ENCODE measurements around the gene ADAMTS15.

Gene ADAMTS15

DNA sequence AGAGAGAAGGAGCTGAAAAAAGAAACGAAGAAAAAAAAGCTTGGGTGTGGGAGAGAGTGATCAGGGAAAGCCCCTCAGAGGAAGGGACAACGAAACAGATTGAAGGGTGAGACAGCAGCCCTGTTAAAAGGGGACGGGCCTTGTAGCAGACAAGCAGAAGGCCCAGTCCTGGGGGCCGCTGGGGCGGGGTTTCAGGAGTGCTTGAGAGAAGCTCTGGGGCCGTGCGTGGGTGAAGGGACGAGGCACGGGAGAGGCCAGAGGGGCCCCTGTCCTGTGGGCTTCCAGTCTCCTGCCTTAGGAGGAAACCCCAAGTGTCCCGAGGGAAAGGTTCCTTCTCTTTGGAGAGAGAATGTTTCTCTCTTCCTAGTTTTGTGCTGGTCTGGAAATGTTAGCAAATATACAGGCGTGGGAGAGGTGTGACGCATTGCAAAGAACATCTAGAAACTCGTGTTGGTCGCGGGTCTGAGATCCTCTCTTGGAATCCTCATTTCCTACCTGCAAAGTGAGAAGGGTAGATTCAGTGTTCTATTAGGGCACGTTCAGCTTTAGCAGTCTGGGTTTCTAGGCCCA, 28.6 kb downstream of the ADAMTS15 start:
- DNase-seq (ENCODE audit: low read depth, low spot score), result no peak

DNA sequence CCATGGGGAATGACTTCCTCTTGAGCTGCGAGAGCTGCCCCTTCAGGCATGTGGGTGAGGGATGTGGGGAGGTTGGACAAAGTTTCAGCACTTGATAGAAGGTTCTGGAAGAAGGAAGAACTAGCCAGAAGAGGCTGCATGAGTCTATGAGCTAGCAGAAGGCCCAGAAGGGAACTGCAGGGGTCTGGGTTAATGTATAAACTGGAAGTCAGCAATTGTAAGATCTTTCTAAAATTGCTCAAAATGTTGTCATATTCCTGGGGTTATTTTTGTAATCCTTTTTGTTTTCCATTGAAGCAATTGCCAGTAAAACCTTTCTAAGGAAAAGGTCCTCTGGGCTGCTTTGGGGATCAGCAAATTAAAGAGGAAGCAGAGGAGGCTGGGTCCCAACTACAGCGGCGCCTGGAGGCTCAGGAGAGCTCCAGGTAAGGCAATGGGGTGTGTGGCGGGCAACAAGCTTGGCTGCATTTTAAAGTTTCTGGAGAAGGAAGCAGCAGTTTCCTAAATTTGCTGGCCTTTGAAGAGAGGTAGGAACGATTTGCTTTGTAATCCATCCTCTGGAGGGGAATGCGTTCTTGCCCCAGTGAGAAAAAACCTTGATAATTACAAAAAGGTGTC, 29.2 kb downstream of the ADAMTS15 start:
- no peak for DNase-seq (ENCODE audit: low read depth, low spot score)

DNA sequence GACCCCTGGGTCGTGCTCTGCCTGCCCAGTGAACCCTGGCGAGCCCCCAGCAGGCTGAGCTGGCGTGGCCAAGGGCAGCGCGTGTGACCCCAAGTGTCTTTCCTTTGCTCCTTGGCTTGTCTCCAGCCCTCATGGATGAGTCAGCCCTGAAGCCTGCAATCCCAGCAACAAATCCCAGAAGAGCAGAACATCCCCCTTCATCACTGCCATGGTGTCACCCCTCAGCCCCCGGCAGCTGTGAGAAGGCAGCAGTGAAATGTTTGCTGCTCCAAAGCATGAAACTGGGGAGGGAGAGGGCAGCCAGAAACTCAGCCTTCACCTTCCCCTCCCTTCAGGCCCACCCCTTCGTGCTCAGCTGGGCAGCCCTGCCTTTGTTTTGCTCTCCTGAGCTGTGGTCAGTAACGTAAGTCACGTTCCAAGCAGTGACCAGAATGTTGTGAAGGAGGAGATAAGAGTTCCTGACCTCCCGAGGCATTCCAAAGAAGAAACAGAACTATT, 29.8 kb downstream of the ADAMTS15 start:
- no peak for DNase-seq (ENCODE audit: low read depth, low spot score)

DNA sequence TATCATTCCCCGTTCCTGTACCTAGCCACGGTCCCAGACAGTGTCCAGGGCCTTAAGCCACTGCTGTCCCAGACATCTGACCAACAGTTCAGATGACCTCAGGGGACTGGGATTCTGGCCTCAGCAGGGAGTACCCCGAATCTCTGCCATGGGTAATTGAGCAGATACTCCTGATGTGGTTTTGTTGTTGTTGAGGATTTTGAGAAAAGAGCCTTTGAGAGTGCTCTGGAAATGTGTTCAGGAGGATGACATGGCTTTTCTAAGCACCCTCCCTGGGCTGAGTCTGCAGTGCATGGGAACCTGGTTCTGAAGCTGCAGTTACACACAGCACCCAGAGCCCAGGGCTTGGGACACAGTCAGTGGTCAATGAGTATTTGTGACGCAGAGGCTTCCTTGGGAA, 30.4 kb downstream of the ADAMTS15 start:
- DNase-seq (ENCODE audit: low read depth, low spot score), result no peak

DNA sequence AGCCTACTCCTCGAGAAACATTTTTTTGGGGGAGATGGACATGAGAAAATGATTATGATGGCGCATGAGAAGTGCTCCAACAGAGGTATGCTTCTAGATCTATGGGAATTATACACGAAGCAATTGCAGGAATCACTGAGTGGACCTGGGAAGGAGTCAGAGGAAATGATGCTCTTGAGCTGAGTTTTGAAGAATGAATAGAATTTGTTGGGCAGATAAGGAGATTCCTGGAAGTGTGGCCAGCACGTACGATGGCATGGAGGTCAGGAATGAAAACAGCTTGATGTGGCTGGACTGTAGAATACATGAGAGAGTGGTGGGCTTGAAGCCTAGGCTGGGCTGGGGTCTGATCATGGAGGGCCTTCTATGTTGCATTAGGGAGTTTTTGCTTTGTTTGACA, 31.7 kb downstream of the ADAMTS15 start:
- DNase-seq (ENCODE audit: low read depth, low spot score), result no peak

DNA sequence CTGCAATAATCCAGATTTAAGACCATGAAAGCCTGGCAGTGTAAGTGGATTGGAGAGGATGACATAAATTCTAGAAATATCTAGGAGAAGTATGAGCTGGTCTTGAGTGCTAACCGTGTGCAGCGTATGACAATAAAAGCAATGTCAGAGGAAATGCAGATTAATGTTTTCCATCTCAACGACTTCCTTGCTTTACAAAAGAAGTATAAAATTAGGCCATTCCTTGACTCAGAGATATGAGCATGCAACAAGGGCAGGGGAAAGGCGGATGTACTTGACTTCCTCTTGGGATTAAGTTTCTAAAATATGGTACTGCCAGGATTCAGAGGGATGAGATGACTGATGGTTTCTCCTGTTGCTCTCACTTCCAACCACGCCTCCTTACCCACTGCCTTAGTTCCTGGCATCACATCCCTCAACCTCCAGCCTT, 32.3 kb downstream of the ADAMTS15 start:
- no peak for DNase-seq (ENCODE audit: low read depth, low spot score)

DNA sequence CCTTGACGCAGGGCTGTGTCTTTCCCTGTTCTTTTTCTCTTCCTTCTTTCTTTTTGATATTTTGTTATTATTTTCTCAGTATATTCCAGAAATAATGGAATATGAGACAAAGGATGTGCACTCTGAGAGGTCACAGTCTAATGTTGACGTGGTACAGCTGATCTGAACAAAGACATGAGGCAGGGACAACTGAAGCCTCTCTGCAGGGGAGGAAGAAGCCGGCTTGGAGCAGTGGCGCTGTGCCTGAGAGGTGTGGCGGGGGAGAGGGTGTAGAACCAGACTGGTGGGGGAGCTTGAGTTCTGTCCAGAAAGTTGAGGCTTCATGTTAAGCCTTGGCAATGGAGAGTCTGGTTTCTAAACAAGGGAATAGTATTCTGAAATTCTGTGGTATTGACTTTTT, 34.7 kb downstream of the ADAMTS15 start:
- no peak for DNase-seq (ENCODE audit: low read depth, low spot score)

DNA sequence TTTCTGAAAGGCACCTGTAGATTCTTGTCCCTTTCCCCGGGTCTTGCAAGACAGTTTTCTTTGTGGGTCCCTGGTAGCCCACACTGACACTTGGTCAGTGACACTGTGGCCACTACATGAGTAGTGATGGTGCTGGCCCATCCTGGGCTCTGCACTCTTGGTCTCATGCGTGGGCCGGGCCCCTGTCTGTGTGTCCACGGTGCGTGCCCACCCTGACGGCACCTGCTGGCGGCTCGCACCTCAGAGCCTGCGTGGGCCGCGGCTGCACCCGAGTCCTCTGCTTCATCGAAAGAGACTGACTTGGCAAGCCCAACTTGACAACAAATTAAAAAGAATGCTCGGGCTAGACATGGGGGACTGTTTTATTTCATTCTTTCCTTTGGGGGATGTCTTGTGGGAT, 37.5 kb downstream of the ADAMTS15 start:
- no peak for DNase-seq (ENCODE audit: low read depth, low spot score)

DNA sequence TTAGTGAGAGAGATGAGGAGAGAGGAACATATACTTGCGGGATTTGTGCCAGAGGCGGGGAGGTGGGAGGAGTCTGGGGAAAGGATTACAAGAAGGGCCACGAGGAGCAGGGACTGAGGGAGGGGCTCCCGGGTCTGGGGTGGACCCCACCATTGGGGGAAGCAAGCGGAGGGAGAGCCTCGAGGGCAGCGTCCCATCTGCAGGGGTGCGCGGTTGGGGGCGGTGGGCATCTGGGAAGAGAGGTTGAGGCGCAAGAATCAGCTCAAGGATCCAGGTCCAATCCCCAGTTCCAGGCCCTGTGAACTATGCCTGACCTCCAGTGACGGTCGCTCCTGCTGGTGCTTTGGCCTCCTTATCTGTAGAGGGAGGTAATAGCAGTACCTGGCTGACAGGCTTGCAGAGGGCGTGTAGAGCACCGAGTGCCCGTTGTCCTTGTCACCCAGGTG, 38.0 kb downstream of the ADAMTS15 start:
- no peak for DNase-seq (ENCODE audit: low read depth, low spot score)

DNA sequence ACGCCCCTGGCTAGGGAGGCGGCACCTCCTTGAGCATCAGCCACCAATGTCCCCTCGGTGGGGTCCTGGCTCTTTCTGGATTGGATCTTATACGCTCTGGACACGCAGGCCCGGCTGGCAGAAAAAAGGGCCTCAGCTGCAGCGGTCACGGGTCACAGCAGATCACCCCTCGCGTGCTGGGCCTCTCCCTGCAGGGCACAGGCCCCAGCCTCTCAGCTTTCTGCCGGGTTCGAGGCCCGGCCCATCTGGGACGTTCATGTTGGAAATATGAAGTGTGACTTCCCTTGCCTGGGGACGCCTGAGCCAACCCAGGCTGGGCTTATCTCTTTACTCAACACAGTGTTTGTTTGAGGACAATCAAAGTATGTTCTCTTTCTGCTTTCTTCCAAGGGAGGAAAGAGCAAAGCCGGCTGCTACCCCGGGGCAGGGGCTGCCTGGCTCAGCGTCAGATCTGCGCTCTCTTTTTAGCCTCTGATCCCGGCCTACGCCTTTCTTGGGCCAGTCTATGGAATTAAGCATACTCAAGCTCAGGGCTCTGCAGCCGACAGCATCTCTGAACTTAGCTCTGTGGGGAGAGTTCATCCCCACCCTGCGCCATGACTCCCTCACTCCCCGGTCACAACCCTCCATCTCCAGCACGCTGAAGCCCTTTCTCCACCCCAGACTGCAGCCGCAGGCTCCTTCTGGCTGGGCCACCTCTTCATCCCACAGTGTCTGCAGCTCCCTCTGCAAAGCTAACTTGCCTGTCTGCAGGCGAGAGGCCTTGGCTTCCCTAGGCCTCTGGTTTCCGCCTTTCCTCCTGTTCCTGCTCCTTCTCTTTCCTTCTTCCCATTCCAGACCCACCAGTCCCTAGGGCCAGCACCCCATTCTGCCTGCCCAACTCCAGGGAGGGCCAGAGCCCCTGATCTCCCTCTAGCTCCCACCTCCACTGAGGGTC, 38.8 kb downstream of the ADAMTS15 start:
- no peak for DNase-seq (ENCODE audit: low read depth, low spot score)

DNA sequence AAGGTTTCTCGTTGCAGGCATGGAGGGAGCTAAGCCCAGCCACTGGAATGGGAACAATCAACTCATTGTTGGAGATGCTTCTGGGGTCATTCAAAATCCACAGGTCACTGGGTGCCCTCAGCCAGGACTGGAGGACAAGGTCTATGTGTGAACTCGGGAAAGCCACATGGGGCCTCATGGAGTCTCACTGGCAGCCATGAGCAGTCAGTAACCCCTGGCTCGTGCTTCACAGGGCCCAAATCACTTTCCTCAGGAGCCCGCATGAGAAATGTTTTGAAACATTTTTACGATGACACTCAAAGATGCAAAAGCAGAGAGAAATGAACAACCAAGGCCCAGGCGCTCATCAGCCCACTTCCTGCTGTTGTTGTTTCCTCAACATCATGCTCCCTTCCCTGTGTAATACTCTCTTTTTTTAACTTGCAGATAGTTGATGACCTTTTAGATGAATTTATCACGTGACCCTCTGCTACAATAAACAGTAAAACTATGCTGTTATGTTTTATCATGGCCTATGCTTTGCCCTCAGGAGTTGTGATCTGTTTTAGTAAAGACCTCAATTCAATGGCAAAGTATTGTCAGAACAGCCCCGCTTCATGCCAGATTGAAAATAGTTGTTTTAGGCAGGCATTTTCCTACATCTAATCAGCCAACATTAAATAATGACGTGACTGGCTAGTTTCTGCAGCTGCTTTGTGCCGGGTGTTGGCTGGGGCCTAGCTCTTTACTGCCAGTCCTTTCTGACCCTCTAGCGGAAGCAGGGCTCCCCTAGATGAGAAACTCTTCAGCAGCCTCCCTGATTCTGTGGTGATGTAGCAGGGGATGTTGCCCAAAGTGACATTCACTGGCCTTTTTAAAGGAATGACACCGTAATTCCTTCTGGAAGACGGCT, 39.7 kb downstream of the ADAMTS15 start:
- no peak for DNase-seq (ENCODE audit: low read depth, low spot score)

DNA sequence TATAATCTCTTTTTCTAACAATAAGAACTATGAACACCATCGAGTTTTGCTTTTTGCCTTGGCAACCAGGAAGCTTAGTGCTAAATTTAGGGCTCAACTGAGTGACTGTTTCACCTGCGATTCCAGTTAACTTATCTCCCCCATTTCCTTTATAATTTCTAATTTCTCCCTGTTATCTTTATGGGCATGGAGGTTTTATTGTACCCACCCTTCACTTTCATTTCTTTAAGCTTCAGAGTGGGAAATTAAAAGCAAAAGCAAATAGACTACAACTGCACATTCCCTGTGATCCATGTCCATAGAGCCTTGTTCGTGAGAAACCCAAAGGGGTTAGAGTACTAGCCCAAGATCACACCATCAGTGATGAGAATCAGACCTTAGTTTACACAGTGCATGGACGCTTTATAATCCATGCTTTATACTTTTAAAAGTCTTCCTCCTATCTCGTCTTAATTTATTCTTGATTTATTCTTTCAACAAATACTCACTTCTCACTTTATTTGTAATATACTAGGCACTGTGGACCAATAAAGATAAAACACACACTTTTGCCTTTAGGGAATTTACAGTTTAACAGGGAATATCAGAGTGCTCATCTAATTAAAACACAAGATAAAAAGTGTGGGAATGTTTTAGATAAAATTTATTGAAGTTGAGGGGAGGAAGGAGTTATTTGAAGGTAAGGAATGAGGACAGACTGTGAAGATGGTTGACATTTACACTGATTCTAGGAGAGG, 40.6 kb downstream of the ADAMTS15 start:
- no peak for DNase-seq (ENCODE audit: low read depth, low spot score)

DNA sequence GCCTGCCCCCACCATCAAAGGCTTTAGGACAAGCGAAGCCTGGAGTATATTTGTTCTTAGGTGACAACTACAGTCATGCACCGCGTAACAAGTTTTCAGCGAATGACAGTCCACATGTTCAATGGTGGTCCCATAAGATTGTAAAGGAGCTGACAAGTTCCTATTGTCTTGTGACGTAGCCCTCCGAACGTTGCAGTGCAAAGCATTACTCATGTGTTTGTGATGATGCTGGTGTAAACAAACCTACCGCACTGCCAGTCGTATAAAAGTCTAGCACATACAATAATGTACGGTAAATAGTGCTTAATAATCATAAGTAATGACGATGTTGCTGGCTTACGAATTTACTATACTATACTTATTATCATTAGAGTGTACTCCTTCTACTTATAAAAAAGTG, 41.3 kb downstream of the ADAMTS15 start:
- DNase-seq (ENCODE audit: low read depth, low spot score), result no peak

DNA sequence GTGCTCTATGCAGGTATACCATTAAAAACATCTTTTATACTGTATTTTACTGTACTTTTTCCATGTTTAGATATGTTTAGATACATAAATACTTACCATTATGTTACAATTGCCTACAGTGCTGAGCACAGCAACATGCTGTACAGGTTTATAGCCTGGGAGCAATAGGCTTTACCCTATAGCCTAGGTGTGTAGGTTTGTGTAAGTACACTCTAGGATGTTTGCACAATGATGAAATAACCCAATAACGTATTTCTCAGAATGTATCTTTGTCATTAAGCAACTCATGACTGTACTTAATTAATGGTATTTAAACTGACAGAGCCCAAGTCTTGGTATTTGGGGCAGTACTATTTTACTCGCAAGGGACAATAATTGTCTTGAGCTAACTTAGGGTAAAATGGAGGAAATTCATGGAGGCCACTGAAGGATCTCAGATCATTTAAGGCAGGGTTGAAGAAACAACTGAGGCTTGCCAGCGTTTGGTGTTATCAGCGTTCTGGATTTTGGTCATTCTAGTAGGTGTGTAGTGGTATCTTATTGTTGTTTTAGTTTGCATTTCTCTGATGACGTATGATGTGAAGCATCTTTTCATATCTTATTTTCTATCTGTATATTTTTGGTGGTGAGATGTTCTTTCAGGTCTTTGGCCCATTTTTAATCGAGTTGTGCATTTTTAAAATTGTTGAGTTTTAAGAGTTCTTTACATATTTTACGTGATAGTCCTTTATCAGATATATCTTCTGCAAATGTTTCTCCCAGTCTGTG, 42.4 kb downstream of the ADAMTS15 start:
- no peak for DNase-seq (ENCODE audit: low read depth, low spot score)

DNA sequence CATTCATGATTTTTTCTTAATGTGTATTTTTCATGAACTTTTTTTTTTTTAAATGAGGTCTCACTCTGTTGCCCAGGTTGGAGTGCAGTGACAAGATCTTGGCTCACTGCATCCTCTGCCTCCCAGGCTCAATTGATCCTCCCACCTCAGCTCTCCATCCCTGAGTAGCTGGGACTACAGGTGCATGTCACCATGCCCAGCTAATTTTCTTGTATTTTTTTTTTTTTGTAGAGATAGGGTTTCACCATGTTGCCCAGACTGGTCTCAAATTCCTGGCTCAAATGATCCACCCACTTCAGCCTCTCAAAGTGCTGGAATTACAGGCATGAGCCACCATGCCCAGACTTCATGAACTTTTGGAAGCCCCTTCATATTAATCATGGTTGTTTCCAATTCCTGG, 49.7 kb downstream of the ADAMTS15 start:
- no peak for DNase-seq (ENCODE audit: low read depth, low spot score)

DNA sequence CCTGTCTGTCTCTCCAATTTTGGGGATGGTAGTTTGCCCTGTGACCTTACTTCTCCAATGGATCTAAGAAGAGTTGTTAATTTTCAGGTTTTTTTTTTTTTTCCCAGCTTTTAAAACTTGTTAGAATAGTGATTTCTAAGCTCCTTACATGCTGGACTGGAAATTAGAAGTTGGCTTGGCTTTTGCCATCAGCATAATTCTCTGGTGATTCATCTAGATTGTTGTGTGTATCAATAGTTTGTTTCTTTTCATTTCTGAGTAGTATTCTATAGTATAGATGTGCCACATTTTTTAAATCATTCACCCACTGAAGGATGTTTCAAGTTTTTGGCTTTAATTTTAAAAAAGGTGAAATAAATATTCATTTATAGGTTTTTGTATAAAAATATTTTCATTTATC, 51.4 kb downstream of the ADAMTS15 start:
- no peak for DNase-seq (ENCODE audit: low read depth, low spot score)

DNA sequence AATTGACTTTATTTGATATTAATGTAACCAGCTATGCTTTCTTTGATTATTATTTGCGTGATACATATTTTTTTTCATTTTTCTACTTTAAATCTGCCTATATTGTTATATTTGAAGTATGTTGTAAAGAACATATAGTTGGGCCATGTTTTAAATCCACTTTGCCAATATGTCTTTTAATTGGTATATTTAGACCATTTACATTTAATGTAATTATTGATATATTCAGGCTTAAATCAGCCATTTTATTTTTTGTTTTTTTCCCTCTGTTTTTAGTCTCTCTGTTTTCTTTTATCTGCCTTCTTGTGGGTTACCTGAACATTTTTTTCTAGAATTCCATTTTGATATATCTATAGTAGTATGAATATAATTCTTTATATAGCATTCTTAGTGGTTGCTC, 55.9 kb downstream of the ADAMTS15 start:
- no peak for DNase-seq (ENCODE audit: low read depth, low spot score)

DNA sequence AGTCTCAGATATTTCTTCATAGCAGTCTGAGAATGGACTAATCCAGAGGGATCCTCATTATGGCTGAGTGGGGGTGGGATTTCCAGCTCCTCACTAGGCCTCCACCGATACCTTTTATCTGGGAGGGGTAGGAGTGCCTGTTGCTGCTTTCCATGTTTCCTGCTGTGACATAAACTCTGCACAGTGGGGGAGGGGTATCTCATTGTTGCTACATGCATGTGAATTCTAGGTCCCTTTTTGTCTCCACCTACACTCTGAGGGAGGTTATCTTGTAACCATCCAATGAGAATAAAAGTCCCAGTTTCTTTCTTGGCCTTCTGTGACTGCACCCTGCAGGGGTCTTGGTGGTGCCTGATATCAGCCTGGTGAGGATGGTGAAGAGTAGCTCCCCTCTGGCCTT, 60.5 kb downstream of the ADAMTS15 start:
- no peak for DNase-seq (ENCODE audit: low read depth, low spot score)

DNA sequence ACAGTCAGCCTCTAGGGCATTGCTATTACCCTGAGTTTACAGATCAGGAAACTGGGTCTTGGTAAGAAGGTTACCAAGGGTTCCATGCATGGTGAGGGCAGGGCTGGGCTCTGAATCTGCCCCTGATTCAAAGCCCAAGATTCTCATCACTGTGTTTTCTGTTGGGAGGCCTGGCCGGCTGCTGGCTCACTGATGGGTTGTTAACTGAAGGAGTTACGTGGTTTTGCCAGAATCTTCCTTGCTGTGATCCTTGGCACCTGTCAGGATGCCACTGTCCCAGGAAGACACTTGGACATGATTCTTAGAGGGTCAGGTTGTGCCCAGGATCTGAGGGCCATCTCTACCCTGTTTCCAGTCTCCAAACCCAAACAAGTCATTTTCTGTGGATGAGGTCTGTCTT, 61.5 kb downstream of the ADAMTS15 start:
- no peak for DNase-seq (ENCODE audit: low read depth, low spot score)

DNA sequence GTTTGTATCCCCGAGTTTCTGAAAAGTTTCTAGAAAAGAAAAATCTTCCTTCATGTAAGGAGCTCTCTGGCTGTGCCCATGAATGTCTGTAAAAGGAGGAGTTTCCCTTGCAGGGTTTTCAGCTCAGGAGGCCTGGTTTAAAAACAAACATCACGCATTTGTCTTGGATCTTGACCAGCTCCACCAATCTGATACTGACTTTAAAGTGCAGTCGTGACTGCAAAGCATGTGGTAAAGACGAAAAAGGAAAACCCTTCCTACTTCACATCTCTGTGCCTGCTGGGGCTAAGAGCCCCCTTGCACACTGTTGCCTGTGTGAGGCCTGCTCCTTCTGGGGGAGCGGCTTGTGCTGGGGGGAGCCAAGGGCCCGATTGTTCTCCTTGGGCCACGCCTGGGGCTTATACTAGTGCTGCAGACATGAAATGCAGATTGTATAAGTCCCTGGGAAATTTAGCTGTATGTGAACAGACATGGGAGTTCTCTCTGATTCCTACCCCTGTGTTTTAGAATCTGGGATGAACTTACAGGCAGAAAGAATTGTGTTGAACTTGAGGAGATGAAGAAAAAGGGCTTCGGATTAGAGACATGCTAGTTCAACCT, 62.1 kb downstream of the ADAMTS15 start:
- DNase-seq (ENCODE audit: low read depth, low spot score), result no peak

All from iPS DF 19.7 (cell line).